ENCODE results near the gene SRSF10.

- TF ChIP-seq CTCF (IDR thresholded peaks at IDR 0.05; ENCODE audit: low read depth, low read length, poor library complexity, severe bottlenecking) (no peak), EZH2phosphoT487 (IDR thresholded peaks at IDR 0.05; ENCODE audit: borderline replicate concordance, low read length) (no peak)
Observed at GRCh38 chr1:23980728-23981070, 572 bp upstream of the SRSF10 start.
